GM23338 (cell line): ENCODE results near the gene TCL1A. TPM values are rescaled to one million over a fixed set of nuclear protein-coding genes. Genes with fewer than 3 reads are reported as not detected.

Experiments used
- ATAC-seq: fragments of 200-7000 bp; cut with Tn5 transposase; 3 replicates; pipeline ENCODE4 v1.9.1; 2020
- DNase-seq: peaks from one replicate; pipeline ENCODE4 v3.0.0-alpha.2; 2015; ENCODE audit warnings: low spot score
- H2AFZ ChIP-seq: fragments of 200-600 bp; sonication (generic); 2 replicates; pipeline ENCODE4 v1.8.0; 2016; ENCODE audit warnings: antibody characterized with exemption, mild to moderate bottlenecking, moderate library complexity
- H3F3A ChIP-seq: fragments of 200-600 bp; sonication (generic); replicated peaks from 2 replicates; pipeline ENCODE4 v1.8.0; 2017; ENCODE audit warnings: antibody characterized with exemption, mixed run types, low read depth
- H3K27ac ChIP-seq: fragments of 200-600 bp; sonication (generic); 2 replicates; pipeline ENCODE4 v1.6.1; 2016; ENCODE audit warnings: low read depth
- H3K27me3 ChIP-seq: fragments of 200-600 bp; sonication (generic); 2 replicates; pipeline ENCODE4 v1.8.0; 2016; ENCODE audit warnings: mild to moderate bottlenecking, mixed run types, moderate library complexity; ENCODE audit not compliant: insufficient read depth
- H3K36me3 ChIP-seq: fragments of 200-600 bp; sonication (generic); 2 replicates; pipeline ENCODE4 v1.8.0; 2016; ENCODE audit warnings: mild to moderate bottlenecking; ENCODE audit not compliant: insufficient read depth
- H3K4me1 ChIP-seq: fragments of 200-600 bp; sonication (generic); 2 replicates; pipeline ENCODE4 v1.8.0; 2016; ENCODE audit warnings: mild to moderate bottlenecking, moderate library complexity; ENCODE audit not compliant: insufficient read depth
- H3K4me2 ChIP-seq: fragments of 200-600 bp; sonication (generic); 2 replicates; pipeline ENCODE4 v1.7.1; 2017; ENCODE audit warnings: mixed run types
- H3K4me3 ChIP-seq: fragments of 200-600 bp; sonication (generic); 2 replicates; pipeline ENCODE4 v1.6.1; 2016; ENCODE audit warnings: mixed run types
- H3K79me2 ChIP-seq: fragments of 200-600 bp; sonication (generic); replicated peaks from 2 replicates; pipeline ENCODE4 v1.8.0; 2017; ENCODE audit warnings: mild to moderate bottlenecking; ENCODE audit not compliant: insufficient read depth
- H3K9me2 ChIP-seq: fragments of 200-600 bp; sonication (generic); 2 replicates; pipeline ENCODE4 v1.8.0; 2017; ENCODE audit not compliant: insufficient read depth
- H4K20me1 ChIP-seq: fragments of 200-600 bp; sonication (generic); replicated peaks from 2 replicates; pipeline ENCODE4 v1.8.0; 2017; ENCODE audit warnings: mild to moderate bottlenecking; ENCODE audit not compliant: insufficient read depth
- H3K27ac Mint-ChIP-seq: 2 replicates; pipeline ENCODE4 v1.8.0; 2020; ENCODE audit warnings: inconsistent platforms, mild to moderate bottlenecking, moderate library complexity, mixed read lengths
- H3K27me3 Mint-ChIP-seq: 3 replicates; pipeline ENCODE4 v1.8.0; 2022; ENCODE audit warnings: low read depth, mild to moderate bottlenecking, moderate library complexity, mixed read lengths, inconsistent platforms; ENCODE audit not compliant: insufficient read depth, poor library complexity
- H3K36me3 Mint-ChIP-seq: 3 replicates; pipeline ENCODE4 v1.8.0; 2021; ENCODE audit warnings: low read depth, mild to moderate bottlenecking, inconsistent platforms, moderate library complexity, mixed read lengths
- H3K4me1 Mint-ChIP-seq: 3 replicates; pipeline ENCODE4 v1.8.0; 2020; ENCODE audit warnings: mild to moderate bottlenecking, inconsistent platforms, mixed read lengths
- H3K4me3 Mint-ChIP-seq: 3 replicates; pipeline ENCODE4 v1.8.0; 2021; ENCODE audit warnings: moderate library complexity, mild to moderate bottlenecking, inconsistent platforms, mixed read lengths
- H3K9me3 Mint-ChIP-seq: 3 replicates; pipeline ENCODE4 v1.8.0; 2020; ENCODE audit warnings: moderate library complexity, mild to moderate bottlenecking, inconsistent platforms, mixed read lengths
- CREB1 ChIP-seq: fragments of 250-450 bp; sonication (Bioruptor Pico); IDR thresholded peaks from 2 replicates; pipeline ENCODE4 v1.5.0; 2020; ENCODE audit warnings: low read depth, mild to moderate bottlenecking, moderate library complexity
- CTCF ChIP-seq, 2 experiments: fragments of 200-600 bp in 1 of 2; sonication (generic) in 1 of 2; conservative IDR thresholded peaks; 2 replicates each; pipeline versions ENCODE4 v1.5.1 to v1.6.1; 2016 to 2017; ENCODE audit warnings: antibody characterized with exemption in 2 of 2, low read depth in 2 of 2, mild to moderate bottlenecking in 2 of 2, moderate library complexity in 1 of 2
- ETS1 ChIP-seq: IDR thresholded peaks from 2 replicates; pipeline ENCODE4 v1.6.1; 2016; ENCODE audit warnings: antibody characterized with exemption
- EZH2 ChIP-seq: fragments of 200-600 bp; sonication (generic); IDR thresholded peaks from one replicate; pipeline ENCODE4 v1.8.0; 2017; ENCODE audit warnings: antibody characterized with exemption, mild to moderate bottlenecking, low read depth; ENCODE audit not compliant: unreplicated experiment
- EZH2phosphoT487 ChIP-seq: fragments of 200-600 bp; sonication (generic); IDR thresholded peaks from one replicate; pipeline ENCODE4 v1.8.1; 2018; ENCODE audit warnings: antibody characterized with exemption; ENCODE audit not compliant: unreplicated experiment
- JUNB ChIP-seq: IDR thresholded peaks from one replicate; pipeline ENCODE4 v1.6.1; 2016; ENCODE audit warnings: antibody characterized with exemption; ENCODE audit not compliant: unreplicated experiment
- NANOG ChIP-seq: IDR thresholded peaks from 2 replicates; pipeline ENCODE4 v1.6.1; 2016; ENCODE audit warnings: antibody characterized with exemption, borderline replicate concordance
- POLR2AphosphoS5 ChIP-seq: IDR thresholded peaks from 2 replicates; pipeline ENCODE4 v1.6.1; 2016; ENCODE audit warnings: antibody characterized with exemption, low read depth
- REST ChIP-seq: IDR thresholded peaks from one replicate; pipeline ENCODE4 v1.6.1; 2018; ENCODE audit warnings: antibody characterized with exemption; ENCODE audit not compliant: unreplicated experiment
- STAT1 ChIP-seq: IDR thresholded peaks from one replicate; pipeline ENCODE4 v1.6.1; 2016; ENCODE audit warnings: antibody characterized with exemption; ENCODE audit not compliant: unreplicated experiment
- ZNF114 ChIP-seq: fragments of 250-450 bp; sonication (Bioruptor Pico); IDR thresholded peaks from 2 replicates; pipeline ENCODE4 v1.5.0; 2020; ENCODE audit warnings: mild to moderate bottlenecking, moderate library complexity
- ZNF331 ChIP-seq: fragments of 250-450 bp; sonication (Bioruptor Pico); IDR thresholded peaks from 2 replicates; pipeline ENCODE4 v1.5.0; 2020; ENCODE audit warnings: low read depth, mild to moderate bottlenecking, moderate library complexity
- ZNF462 ChIP-seq: fragments of 250-450 bp; sonication (Bioruptor Pico); IDR thresholded peaks from 2 replicates; pipeline ENCODE4 v1.5.0; 2020; ENCODE audit warnings: mild to moderate bottlenecking, moderate library complexity
- polyA plus RNA-seq: library from polyadenylated mRNA; unstranded; fragments of >200 nt; fragmentation: Nextera tagmentation; extraction: Ambion mirVana; gene quantifications from 2 replicates; pipeline ENCODE4 v1.2.1, GENCODE V29; 2016
- total RNA-seq: library from RNA; depleted of rRNA; stranded (reverse); fragments of >200 nt; shearing (Covaris generic); gene quantifications from 2 replicates; pipeline ENCODE4 v1.2.3, GENCODE V29; 2014

TCL1A gene
- total and polyA plus RNA-seq, 2 experiments from 2014 or later = 3.6 to 5.3 TPM

- Histone ChIP-seq H4K20me1 (no peaks in the 10 kb centered on the region), H3F3A (no peaks in the 10 kb centered on the region), H3K27ac (no peak overlapping the region), H3K27me3 (peaks cover 10% of the 10 kb centered on the region), H3K4me2 (no peak overlapping the region), H3K4me1 (peaks cover 20% of the 10 kb centered on the region), H3K36me3 (no peaks in the 10 kb centered on the region), H3K4me3 (no peak overlapping the region), H3K79me2 (no peaks in the 10 kb centered on the region), H2AFZ (no peak overlapping the region), H3K9me2 (no peaks in the 10 kb centered on the region; the same call in 1 of the 2 replicates)
- Mint-ChIP-seq H3K27ac (no peak overlapping the region), H3K4me1 (peaks cover 25% of the 10 kb centered on the region), H3K4me3 (no peak overlapping the region), H3K9me3 (no peaks in the 10 kb centered on the region), H3K27me3 (peaks cover 16% of the 10 kb centered on the region), H3K36me3 (no peaks in the 10 kb centered on the region)
- no peak for DNase-seq
- no peak for ATAC-seq
- TF ChIP-seq EZH2 (no peak), CREB1 (CRISPR knock-in tag) (no peak), ETS1 (no peak), POLR2AphosphoS5 (no peak), STAT1 (no peak), EZH2phosphoT487 (no peak), JUNB (no peak), NANOG (no peak), ZNF462 (CRISPR knock-in tag) (no peak), REST (no peak), ZNF331 (CRISPR knock-in tag) (no peak), ZNF114 (no peak), CTCF (conservative IDR thresholded peaks at IDR 0.05; ENCODE audit: low read depth in 2 of 2) (no peak)
These were observed 22.3 kb downstream of the TCL1A start for GRCh38 chr14:95691591-95691990.
